GM19240 (cell line): ENCODE data around the gene PLEKHJ1.
A peak's percentile ranks its signal among the peaks of the same experiment; 100 is the strongest.
"Not testable (repeated sequence)": the region's sequence is repeated elsewhere in the genome, so short reads cannot be mapped to it uniquely, and the experiment has no call there.

ENCODE experiments used
- DNase-seq: peaks from one replicate; pipeline ENCODE4 v3.0.0; 2011; ENCODE audit warnings: low spot score; ENCODE audit not compliant: insufficient read length

PLEKHJ1 gene, protein sequence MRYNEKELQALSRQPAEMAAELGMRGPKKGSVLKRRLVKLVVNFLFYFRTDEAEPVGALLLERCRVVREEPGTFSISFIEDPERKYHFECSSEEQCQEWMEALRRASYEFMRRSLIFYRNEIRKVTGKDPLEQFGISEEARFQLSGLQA

DNA sequence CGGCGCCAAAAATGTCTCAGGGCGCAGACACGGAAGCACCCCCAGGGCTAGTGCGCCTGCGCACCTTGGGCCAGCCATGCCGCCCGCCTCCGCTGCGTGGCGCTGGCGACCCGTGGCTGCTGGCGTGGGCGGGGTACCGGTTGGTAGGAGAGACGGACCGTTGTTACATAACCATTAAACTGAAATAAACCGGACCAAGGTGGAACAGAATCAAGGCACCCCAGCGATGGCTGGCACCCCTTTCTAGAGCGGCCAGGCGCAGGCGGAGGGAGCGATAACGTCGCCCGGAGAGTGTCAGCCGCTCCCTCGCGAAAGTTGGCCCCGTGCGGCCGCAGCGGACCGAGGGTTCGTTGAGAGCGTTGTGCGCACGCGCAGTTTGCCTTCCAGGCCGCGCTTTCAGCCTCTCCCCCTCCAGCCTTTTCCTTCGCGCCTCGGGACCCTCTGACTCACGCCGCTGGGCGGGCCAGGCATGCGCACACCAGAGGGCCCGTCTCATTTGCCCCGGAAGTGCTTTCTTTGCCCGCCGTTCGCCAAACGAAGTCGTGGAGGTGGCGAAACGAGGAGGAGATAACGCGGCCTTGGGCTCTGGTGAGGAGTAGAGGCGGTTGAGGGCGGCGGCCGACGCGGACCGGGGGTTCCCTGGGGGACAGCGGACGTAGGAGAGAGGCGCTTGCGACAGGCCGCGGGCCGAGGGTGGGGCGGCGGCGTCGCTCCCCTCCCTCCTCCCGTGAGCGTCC lies at the start of gene PLEKHJ1, which contains the start of gene SF3A2:
TSS of gene PLEKHJ1 (minus strand) at position 16 of the 737 bp plus-strand sequence. CDS start 81 bp downstream, outside the sequence.
TSS of gene SF3A2 (plus strand) at position 511 of the 737 bp plus-strand sequence. CDS start 6,595 bp downstream, outside the sequence.
- peak; percentile 99 for DNase-seq

DNA sequence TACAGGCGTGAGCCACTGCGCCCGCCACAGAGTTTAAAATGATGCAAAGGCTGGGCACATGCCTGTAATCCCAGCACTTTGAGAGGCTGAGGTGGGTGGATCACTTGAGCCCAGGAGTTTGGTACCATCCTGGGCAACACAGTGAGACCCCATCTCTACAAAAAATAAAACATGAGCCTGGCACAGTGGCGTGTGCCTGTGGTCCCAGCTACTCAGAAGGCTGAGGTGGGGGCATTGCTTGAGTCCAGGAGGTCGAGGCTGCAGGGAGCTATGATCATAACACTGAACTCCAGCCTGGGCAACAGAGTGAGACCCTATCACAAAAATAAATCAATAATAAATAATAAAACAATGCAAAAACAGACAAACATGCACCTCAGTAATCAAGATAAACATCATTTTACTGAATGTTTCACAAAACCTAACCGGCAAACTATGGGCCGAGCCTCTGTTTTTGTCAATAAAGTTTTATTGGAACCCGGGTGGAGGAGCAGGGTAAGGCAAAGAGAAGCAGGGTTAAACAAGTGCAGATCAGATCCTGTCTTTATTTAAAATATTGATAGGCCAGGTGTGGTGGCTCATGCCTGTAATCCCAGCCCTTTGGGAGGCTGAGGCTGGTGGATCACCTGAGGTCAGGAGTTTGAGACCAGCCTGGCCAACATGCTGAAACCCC lies 47.8 kb upstream of the PLEKHJ1 start:
- DNase-seq, result no peak

DNA sequence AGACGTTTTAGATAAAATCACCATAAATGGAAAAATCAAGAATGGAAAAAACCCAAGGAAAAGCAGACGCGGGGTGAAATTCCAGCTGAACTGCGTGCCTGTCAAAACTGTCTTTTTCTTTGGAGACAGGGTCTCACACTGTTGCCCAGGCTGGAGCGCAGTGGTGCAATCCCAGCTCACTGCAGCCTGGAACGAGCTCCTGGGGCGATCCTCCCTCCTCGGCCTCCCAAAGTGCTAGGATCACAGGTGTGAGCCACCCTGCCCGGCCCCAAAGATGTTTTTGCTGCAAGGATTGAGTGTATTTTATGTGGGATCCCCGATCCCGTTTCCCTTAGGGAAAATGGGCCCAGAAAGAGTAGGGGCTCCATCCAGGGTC lies 46.7 kb upstream of the PLEKHJ1 start:
- DNase-seq, result no peak

DNA sequence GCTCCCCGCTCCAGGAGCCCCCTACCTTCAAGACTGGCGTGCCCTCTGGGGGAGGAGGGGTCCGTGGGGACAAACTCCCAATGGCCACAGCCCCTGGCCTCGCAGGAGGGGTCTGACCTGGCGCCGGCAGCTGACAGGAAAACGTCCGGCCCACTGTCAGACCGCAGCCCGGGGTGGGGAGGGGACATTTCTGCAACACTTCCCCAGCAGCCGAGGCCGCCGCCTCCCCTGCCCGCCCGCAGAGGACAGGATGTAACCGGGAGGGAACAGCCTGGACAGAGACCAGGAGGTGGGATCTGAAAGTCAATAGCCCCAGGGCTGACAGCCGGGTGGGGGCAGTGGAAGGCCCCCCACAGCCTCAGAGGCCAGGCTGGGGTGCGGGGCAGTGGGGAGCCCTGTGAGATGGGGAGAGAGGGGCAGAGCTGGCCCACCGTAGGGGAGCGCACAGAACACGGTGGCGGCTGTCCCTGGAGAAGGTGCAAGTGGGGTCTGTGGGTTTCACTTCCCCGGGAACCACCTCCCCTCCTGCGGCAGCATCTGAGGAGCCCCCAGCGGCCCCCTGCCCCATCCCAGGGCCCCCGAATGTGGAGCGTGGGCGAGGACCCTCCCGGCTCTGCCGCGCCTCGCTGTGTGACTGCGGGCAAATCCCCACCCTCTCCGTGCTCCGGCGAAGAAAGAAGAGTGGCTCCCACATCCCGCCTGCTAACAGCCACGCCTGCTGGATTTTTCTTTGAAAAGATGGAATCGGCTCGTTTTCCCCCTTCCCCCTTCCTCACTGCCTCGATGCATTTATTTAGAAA lies 46.1 kb upstream of the PLEKHJ1 start, which contains the start of gene PEAK3:
TSS of gene PEAK3 (minus strand) at position 114 of the 800 bp plus-strand sequence. CDS start 1,244 bp downstream, outside the sequence.
- no peak for DNase-seq

DNA sequence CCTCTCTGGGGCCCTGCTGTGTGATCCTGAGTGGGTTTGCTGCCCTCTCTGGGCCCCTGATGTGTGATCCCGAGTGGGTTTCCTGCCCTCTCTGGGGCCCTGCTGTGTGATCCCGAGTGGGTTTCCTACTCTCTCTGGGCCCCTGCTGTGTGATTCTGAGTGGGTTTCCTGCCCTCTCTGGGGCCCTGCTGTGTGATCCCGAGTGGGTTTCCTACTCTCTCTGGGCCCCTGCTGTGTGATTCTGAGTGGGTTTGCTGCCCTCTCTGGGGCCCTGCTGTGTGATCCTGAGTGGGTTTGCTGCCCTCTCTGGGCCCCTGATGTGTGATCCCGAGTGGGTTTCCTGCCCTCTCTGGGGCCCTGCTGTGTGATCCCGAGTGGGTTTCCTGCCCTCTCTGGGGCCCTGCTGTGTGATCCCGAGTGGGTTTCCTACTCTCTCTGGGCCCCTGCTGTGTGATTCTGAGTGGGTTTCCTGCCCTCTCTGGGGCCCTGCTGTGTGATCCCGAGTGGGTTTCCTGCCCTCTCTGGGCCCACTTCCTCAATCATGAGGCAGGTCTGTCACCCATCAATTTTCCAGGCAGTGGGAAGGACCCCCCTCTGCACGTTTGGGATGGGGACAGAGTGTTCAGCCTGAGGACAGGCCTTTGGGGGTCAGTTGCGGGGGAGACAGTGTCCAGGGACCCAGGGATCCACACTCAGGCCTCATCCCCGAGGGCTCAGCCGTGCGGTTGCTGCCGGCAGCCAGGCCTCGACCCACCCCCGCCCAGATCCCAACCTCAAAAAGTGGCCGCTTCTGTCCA lies 45.3 kb upstream of the PLEKHJ1 start:
- not testable (repeated sequence) for DNase-seq

DNA sequence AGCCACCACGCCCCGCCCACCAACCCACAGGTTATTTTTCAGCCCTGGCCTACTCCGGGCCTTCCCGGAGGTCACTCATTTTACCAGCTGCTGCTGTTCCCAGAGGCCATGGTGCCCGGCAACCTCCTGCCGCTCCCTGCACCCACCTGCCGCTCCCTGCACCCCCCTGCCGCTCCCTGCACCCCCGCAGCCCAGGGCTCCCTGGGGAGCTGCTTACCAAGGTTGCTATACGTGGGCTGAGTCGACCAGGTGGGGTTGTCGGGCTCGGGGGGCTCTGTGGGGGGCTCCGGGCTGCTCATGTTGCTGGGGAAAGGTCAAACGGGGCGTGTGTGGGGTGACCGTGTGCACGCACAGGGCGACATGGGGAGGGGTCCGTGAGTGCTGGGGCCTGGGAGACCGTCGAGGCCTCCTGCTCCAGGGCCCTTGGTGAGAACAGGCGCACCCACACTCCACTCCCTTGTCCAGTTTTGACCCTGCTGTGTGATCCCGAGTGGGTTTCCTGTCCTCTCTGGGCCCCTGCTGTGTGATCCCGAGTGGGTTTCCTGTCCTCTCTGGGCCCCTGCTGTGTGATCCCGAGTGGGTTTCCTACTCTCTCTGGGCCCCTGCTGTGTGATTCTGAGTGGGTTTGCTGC lies 44.6 kb upstream of the PLEKHJ1 start:
- no peak for DNase-seq

DNA sequence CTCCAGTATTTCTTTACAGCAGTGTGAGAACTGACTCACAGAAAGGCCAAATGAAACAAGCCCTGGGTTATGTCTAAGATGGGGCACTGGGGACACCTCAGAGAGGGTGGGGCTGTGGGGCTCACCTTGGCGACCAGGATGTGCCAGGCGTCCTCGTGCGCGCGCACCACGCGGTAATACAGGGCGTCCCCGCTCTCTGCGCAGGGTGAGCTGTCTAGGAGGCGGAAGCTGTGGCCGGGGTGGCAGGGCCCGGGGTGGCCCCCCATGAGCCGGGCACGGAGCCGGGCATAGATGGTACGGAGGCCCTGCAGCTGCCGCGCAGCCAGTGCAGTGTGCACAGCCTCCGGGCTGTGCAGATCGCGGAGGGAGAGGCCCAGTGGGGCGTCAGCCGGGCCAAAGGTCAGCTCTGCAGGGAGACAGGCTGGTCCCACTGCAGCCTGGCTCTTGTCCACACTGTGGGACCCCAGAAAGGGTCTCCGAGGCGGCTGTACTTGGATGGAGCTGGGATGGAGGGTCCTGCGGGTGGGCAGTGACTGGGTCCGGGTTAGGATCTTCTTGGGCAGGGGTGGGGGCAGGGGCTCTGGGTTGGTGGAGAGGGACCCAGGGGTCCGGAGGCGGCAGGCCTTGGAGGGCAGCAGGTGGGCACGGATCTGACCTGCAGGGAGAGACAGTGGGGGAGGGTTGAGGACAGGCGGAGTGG lies 42.5 kb upstream of the PLEKHJ1 start:
- DNase-seq, result no peak

DNA sequence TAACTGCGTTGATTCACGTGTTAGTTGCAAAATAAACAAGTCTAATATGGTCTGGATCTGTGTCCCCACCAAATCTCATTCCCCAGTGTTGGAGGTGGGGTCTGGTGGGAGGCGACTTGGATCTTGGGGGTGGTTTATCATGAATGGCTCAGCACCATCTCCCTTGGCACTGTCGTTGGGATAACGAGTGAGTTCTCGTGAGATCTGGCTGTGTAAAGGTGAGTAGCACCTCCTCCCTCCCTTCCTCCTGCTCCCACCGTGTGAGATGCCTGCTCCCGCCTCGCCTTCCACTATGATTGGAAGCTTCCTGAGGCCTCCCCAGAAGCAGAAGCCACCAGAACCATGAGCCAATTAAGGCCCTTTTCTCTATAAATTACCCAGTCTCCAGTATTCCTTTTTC lies 41.0 kb upstream of the PLEKHJ1 start:
- no peak for DNase-seq

DNA sequence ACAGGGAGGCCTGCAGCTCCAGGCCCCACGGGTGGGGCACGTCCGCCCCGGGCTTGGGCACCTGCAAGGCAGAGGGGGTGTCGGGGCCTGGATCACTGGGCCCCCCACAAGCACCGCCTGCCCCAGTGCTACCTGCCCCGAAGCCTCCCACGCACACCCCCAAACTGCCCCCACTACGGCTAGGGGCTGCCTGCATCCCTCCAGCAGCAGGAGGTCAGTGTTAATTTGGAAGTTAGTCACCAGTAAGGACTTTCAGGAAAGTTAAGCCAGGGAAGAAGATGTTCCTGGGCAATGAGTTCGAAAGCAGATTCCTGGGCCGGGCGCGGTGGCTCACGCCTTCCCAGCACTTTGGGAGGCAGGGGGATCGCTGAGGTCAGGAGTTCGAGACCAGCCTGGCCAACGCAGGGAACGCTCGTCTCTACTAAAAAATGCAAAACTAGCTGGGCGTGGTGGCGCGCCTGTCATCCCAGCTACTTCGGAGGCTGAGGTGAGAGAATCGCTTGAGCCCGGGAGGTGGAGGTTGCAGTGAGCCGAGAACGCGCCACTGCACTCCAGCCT lies 40.4 kb upstream of the PLEKHJ1 start:
- no peak for DNase-seq

DNA sequence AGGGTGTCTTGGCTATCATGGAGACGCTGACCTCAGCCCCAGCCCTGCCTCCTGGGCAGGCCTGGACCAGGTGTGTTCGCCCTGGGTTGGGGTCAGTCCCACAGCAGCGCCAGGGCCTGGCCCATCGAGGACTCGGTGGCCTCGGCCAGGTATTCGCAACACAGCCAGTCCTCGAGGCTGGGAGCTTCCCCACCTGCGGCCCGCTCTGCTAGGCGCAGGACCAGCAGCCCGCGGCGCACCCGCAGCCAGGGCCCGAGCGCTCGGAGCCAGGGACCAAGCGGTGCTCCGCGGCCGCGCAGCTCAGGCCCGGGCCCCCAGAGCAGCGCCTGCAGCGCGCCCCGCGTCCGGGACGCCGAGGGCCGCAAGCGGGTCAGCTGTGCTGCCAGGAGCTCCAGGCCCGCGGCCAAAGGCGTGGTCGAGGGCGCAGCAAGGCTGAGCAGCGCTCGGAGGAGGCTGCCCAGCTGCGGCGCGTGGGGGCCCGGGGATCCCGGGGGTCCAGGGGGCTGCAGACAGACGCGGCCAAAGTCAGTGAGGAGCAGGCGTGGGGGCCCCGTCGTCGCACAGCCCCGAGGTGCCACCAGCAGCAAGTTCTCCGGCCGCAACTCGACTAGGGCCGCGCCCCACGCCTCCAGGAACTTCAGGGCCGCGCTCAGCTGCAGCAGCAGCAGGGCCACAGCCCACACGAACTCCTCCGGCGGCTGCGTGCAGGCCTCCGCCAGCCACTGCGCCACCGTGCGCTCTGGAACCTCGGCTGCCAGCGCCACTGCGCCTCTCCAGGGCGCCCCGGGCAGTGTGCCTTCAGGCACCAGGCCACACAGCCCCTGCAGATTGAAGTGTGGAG lies 39.7 kb upstream of the PLEKHJ1 start:
- DNase-seq, result no peak

DNA sequence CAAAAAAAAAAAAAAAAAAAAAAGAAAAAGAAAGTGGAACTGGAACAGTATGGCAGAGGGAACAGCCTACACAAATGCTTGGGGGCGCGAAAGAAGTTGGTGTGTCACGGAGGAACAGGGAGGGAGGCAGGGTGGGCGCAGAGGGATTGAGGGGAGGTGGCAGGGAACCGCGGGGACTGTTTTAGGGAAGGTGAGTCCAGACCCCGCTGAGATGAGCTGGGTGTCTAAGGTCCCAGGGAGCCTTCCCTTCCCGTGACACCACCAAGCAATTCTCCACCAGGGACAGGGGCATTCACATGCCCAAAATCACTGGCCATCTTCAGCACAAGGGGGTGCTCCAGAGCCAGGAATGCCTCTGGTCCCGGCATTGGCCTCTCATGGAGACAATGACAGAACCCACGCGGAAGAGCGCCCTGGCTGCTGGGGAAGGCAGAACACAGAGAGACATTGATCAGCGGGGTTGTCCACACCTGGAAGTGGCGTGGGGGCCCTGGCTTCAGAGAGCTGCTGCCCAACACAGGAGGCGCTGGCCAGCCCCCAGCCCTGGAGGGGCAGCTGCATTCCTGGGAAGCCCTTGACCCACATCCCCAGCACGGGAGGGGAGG lies 38.9 kb upstream of the PLEKHJ1 start:
- no peak for DNase-seq

DNA sequence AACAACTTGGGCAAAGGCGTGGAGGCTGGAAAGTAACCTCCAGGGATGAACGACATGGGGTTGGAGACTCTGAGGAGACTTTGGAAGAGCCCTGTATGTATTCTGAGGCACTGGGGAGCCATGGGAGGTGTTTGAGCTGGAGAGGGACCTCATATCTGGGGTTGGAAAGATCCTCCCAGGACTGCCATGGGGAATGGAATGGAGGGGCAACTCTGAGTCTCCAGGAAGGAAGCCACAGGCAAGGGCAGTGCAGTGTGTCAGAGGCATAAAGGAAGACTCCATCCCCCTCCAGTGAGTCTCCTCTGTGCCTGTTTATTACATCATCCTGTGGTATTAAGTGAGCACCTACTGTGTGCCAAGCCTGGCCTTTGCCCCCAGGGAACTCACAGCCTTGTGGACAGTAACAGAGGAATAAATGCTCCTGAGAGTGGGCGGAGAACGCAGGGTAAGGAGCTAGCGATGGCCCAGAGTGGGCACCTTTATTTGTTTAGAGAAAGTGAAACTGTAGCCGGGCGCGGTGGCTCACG lies 38.1 kb upstream of the PLEKHJ1 start:
- DNase-seq, result no peak

DNA sequence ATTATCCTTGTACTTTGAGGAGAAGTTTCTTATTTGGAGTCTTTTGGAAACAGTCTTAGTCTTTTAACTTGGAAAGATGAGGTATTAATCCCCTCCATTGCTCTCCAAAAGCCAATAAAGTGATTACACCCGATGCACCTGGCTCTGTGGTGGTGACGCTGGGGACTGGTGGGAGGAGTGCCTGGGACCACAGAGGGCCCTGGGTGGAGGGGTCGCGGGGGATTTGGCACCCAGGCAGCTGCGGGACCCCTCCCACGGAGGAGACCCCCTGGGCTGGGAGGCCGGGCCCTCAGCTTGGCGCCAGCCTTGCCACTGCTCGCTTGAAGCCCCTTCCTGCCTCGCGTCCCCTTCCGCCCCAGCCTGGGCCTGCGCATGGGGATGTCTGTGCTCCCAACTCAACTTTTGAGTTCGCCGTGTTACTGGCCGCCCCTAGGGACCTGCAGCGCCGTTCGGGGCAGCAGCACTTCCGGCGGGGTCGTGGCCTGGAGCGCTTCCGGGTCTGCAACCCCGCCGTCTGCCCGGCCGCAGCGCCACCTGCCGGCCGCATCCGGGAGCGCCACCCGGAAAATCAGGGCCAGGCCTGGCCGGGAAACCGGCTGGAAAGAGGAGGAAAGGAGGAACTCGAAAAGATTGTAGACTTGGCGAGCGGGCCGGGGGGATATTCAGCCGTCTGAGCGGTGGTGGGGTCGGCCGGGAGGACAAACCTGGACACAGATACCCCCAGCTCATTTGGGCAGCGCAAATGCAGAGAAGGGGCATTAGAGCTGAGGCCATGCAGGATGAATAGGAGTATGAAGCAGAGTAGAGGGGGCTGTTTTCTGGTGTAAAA lies 37.4 kb upstream of the PLEKHJ1 start:
- peak; percentile 99 for DNase-seq

DNA sequence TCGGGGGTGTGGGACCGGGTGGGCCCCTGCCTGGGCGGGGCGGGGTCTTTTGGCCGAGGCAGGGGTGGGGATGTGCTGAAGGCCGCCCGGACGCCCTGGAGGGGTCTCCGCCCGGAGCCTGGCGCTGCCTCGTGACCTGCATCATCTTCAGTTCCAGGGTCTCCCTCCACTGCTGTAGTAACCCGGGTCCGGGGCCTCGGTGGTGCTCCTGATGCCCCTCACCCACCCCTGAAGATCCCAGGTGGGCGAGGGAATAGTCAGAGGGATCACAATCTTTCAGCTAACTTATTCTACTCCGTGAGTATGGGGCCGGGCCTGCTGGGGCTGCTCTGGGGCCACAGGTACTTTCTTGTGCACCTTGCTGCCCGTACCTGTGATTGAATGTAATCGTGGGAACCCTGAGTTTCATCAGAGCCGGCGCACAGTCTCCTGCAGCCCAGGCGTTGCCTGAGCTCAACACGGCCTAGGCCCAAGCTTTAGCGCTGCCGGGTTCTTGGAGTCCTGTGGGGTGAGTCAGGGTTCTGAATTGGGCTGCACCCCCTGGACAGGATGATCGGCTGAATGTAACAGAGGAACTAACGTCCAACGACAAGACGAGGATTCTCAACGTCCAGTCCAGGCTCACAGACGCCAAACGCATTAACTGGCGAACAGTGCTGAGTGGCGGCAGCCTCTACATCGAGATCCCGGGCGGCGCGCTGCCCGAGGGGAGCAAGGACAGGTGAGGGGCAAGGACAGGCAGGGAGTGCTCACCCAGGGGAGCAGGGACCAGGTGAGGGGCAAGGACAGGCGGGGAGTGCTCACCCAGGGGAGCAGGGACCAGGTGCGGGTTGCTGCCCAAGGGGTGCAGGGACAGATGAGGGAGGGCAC lies 35.3 kb upstream of the PLEKHJ1 start:
- no peak for DNase-seq

DNA sequence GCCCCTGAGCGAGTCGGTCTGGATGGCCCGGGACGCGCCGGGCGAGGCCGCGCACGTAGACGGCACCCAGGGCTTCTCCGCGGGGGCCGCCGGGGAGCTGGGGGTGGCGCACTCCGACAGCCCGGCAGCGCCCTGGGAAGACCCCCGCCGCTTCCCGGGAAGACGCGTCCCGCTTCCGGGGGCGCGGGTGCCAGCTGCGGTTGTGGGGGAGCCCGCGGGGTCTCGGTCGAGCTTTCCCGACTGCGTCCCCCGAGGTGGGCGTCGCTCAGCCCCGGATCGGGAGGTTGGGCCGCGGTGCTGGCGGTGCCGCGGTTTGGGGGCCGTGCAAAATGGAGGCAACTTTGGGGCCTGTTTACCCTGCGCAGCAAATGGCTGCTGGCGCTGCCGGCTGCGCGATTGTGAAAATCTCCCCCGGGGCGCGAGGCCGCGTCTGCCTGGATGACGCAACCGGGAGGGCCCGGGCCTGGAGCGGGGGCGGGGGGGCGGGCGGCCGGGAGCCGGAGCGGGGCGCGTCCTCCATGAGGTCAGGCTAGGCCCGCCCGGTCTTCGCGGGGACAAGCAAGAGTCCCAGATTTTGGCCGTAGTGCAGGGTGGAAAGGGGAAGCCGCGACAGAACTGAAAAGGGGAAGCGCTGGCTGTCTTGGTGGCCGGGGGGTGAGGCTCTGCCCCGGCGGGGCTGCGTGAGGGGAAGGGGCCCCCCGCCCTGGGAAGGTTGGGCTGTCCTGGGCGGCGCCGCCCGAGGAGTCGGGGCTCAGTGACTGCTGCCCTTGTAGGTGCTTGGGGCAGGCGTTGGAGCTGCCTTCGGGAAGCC lies 34.5 kb upstream of the PLEKHJ1 start:
- no peak for DNase-seq
